CD4-positive, alpha-beta T cell treated with Interferon alpha-2 for 1 hour (primary cell): ENCODE results near the gene HAUS7.

Experiments used
- DNase-seq, 2 donors: peaks; one replicate each; pipeline ENCODE4 v3.0.0-alpha.2; 2020 to 2022

HAUS7 gene

GRCh38 chrX:153470411-153471363 lies at the start of gene HAUS7:
TSS of gene HAUS7 (minus strand) at chrX:153470576. CDS start at chrX:153470557, 19 bp downstream.
- peak; percentile 90 to 91 for DNase-seq

- no peak for DNase-seq
These were observed 49.4 kb upstream of the HAUS7 start for GRCh38 chrX:153519569-153520286.

GRCh38 chrX:153517946-153518834 lies 47.8 kb upstream of the HAUS7 start:
- DNase-seq, result no peak

- no peak for DNase-seq
These were observed 47.0 kb upstream of the HAUS7 start, which contains the start of gene ATP2B3 for GRCh38 chrX:153517423-153517822. TSS of gene ATP2B3 (plus strand) at chrX:153517642. CDS start at chrX:153536248, 18,606 bp downstream.

- no peak for DNase-seq
These were observed 45.7 kb upstream of the HAUS7 start for GRCh38 chrX:153516073-153516472.

- no peak for DNase-seq
These were observed 45.1 kb upstream of the HAUS7 start for GRCh38 chrX:153515435-153515834.

GRCh38 chrX:153514259-153514658 lies 43.9 kb upstream of the HAUS7 start:
- DNase-seq, result no peak

GRCh38 chrX:153513265-153513664 lies 42.9 kb upstream of the HAUS7 start:
- no peak for DNase-seq

GRCh38 chrX:153512501-153512893 lies 42.1 kb upstream of the HAUS7 start:
- DNase-seq, result no peak

- DNase-seq, result no peak
These were observed 41.6 kb upstream of the HAUS7 start for GRCh38 chrX:153511784-153512500.

GRCh38 chrX:153510383-153510782 lies 40.0 kb upstream of the HAUS7 start:
- DNase-seq, result no peak

- no peak for DNase-seq
These were observed 39.2 kb upstream of the HAUS7 start for GRCh38 chrX:153509592-153509991.

GRCh38 chrX:153507484-153508178 lies 37.3 kb upstream of the HAUS7 start:
- DNase-seq, result peak; percentile 76 to 84

GRCh38 chrX:153505361-153505760 lies 35.0 kb upstream of the HAUS7 start:
- DNase-seq, result no peak

- no peak for DNase-seq
These were observed 34.2 kb upstream of the HAUS7 start for GRCh38 chrX:153504445-153505016.

GRCh38 chrX:153502796-153503195 lies 32.4 kb upstream of the HAUS7 start:
- no peak for DNase-seq

GRCh38 chrX:153502131-153502530 lies 31.8 kb upstream of the HAUS7 start:
- no peak for DNase-seq

- DNase-seq, result no peak
These were observed 31.2 kb upstream of the HAUS7 start for GRCh38 chrX:153501530-153501929.

- no peak for DNase-seq
These were observed 30.4 kb upstream of the HAUS7 start for GRCh38 chrX:153500676-153501280.

- DNase-seq, result no peak
These were observed 29.5 kb upstream of the HAUS7 start for GRCh38 chrX:153499876-153500275.

- no peak for DNase-seq
These were observed 29.0 kb upstream of the HAUS7 start for GRCh38 chrX:153499341-153499740.
